ENCODE results near the gene TSPAN16. TPM values are rescaled to one million over a fixed set of nuclear protein-coding genes. Genes with fewer than 3 reads are reported as not detected.
"Not testable (repeated sequence)": the region's sequence is repeated elsewhere in the genome, so short reads cannot be mapped to it uniquely, and the experiment has no call there.

Gene TSPAN16
- total RNA-seq, 4 donors from 2014 or later = not detected

- DNase-seq = no peak
- intact Hi-C loops (cut with DNase I) = no loop called here
Observed at GRCh38 chr19:11338569-11339253, 42.8 kb downstream of the TSPAN16 start.

GRCh38 chr19:11339254-11340098, 43.5 kb downstream of the TSPAN16 start, which contains the start of gene RAB3D:
RAB3D (minus strand) TSS chr19:11339657; CDS start chr19:11337399, 2,258 bp downstream.
- Histone ChIP-seq H3K4me3 (peak within 1 kb of the TSS; percentile 80 to 98 (median 86)), H3K27ac (peak within 1 kb of the TSS; percentile 91 to 95 (median 93)), H3K4me1 (peaks cover 27 to 57% (median 29%) of the 10 kb centered on the region in 3 donors), H3K36me3 (peaks cover 26 to 52% (median 26%) of the 10 kb centered on the region in 3 donors), H3K9me3 (no peaks in the 10 kb centered on the region), H3K27me3 (no peaks in the 10 kb centered on the region)
- TF ChIP-seq CTCF (IDR thresholded peaks at IDR 0.05) (no peak), POLR2A (IDR thresholded peaks at IDR 0.05) (peak in 2 of 4 donors; percentile 67 to 84)
- DNase-seq = peak; percentile 51
- 0 to 11% methylated on average over 2 to 18 of the region's 53 CpGs for WGBS, 2 donors
- intact Hi-C loops (cut with DNase I) = no loop called here

More at GRCh38 chr19:11338569-11339253, 42.8 kb downstream of the TSPAN16 start:
- Histone ChIP-seq H3K27ac (peak overlapping the region; percentile 91 to 95 (median 93)), H3K4me3 (peak overlapping the region; percentile 80 to 98 (median 86)), H3K4me1 (peaks cover 20 to 49% (median 22%) of the 10 kb centered on the region in 3 donors), H3K27me3 (no peaks in the 10 kb centered on the region), H3K36me3 (peaks cover 34 to 60% (median 34%) of the 10 kb centered on the region in 3 donors), H3K9me3 (no peaks in the 10 kb centered on the region)
- TF ChIP-seq CTCF (IDR thresholded peaks at IDR 0.05) (no peak), POLR2A (IDR thresholded peaks at IDR 0.05) (no peak)
- 9% methylated on average over 14 to 19 of the region's 21 CpGs for WGBS, 2 donors

- peak overlapping the region in 3 of 4 donors; percentile 91 to 94 (median 92) for H3K27ac ChIP-seq
- intact Hi-C loops (cut with DNase I); DNase-seq; H3K27me3 ChIP-seq; H3K9me3 ChIP-seq: not testable (repeated sequence)
- 75 to 82% methylated on average over 7 to 8 of the region's 8 CpGs for WGBS, 2 donors
- peaks cover 20 to 46% (median 22%) of the 10 kb centered on the region in 3 donors for H3K36me3 ChIP-seq
- peaks cover 33 to 63% (median 35%) of the 10 kb centered on the region in 3 donors for H3K4me1 ChIP-seq
- H3K4me3 ChIP-seq = peak overlapping the region in 3 of 4 donors; percentile 80 to 88 (median 84)
Observed at GRCh38 chr19:11340099-11340467, 44.1 kb downstream of the TSPAN16 start.

- Histone ChIP-seq H3K36me3 (peaks cover 0 to 23% (median 0%) of the 10 kb centered on the region in 3 donors), H3K9me3 (no peaks in the 10 kb centered on the region), H3K4me1 (peaks cover 42 to 75% (median 48%) of the 10 kb centered on the region in 3 donors), H3K27me3 (no peaks in the 10 kb centered on the region), H3K4me3 (no peak overlapping the region), H3K27ac (no peak overlapping the region)
- intact Hi-C loops (cut with DNase I) = no loop called here
- WGBS, 2 donors = 89 to 91% methylated on average over 3 of the region's 3 CpGs
- no peak for TF ChIP-seq POLR2A (IDR thresholded peaks at IDR 0.05)
- TF ChIP-seq CTCF (IDR thresholded peaks at IDR 0.05) = no peak
- no peak for DNase-seq
Observed at GRCh38 chr19:11342429-11342828, 46.5 kb downstream of the TSPAN16 start.

- Histone ChIP-seq H3K27ac (peak overlapping the region; percentile 85 to 94 (median 88)), H3K27me3 (no peaks in the 10 kb centered on the region), H3K9me3 (no peaks in the 10 kb centered on the region), H3K4me3 (peak overlapping the region; percentile 56 to 91 (median 79)), H3K4me1 (peaks cover 27 to 50% (median 33%) of the 10 kb centered on the region in 3 donors), H3K36me3 (peaks cover 0 to 18% (median 0%) of the 10 kb centered on the region in 3 donors)
- TF ChIP-seq CTCF (IDR thresholded peaks at IDR 0.05) (no peak), POLR2A (IDR thresholded peaks at IDR 0.05) (no peak)
- intact Hi-C loops (cut with DNase I) = no loop called here
- DNase-seq = no peak
- 38 to 43% methylated on average over 5 to 10 of the region's 15 CpGs for WGBS, 2 donors
Observed at GRCh38 chr19:11345122-11345803, 49.3 kb downstream of the TSPAN16 start.

Data from esophagus squamous epithelium (tissue), 5 donors.